GM23338 (cell line): ENCODE data around the gene ZNF282. TPM values are rescaled to one million over a fixed set of nuclear protein-coding genes. Genes with fewer than 3 reads are reported as not detected.

ENCODE experiments used
- ATAC-seq: fragments of 200-7000 bp; cut with Tn5 transposase; 3 replicates; pipeline ENCODE4 v1.9.1; 2020
- DNase-seq: peaks from one replicate; pipeline ENCODE4 v3.0.0-alpha.2; 2015; ENCODE audit warnings: low spot score
- H2AFZ ChIP-seq: fragments of 200-600 bp; sonication (generic); 2 replicates; pipeline ENCODE4 v1.8.0; 2016; ENCODE audit warnings: antibody characterized with exemption, mild to moderate bottlenecking, moderate library complexity
- H3F3A ChIP-seq: fragments of 200-600 bp; sonication (generic); replicated peaks from 2 replicates; pipeline ENCODE4 v1.8.0; 2017; ENCODE audit warnings: antibody characterized with exemption, mixed run types, low read depth
- H3K27ac ChIP-seq: fragments of 200-600 bp; sonication (generic); 2 replicates; pipeline ENCODE4 v1.6.1; 2016; ENCODE audit warnings: low read depth
- H3K27me3 ChIP-seq: fragments of 200-600 bp; sonication (generic); 2 replicates; pipeline ENCODE4 v1.8.0; 2016; ENCODE audit warnings: mild to moderate bottlenecking, mixed run types, moderate library complexity; ENCODE audit not compliant: insufficient read depth
- H3K36me3 ChIP-seq: fragments of 200-600 bp; sonication (generic); 2 replicates; pipeline ENCODE4 v1.8.0; 2016; ENCODE audit warnings: mild to moderate bottlenecking; ENCODE audit not compliant: insufficient read depth
- H3K4me1 ChIP-seq: fragments of 200-600 bp; sonication (generic); 2 replicates; pipeline ENCODE4 v1.8.0; 2016; ENCODE audit warnings: mild to moderate bottlenecking, moderate library complexity; ENCODE audit not compliant: insufficient read depth
- H3K4me2 ChIP-seq: fragments of 200-600 bp; sonication (generic); 2 replicates; pipeline ENCODE4 v1.7.1; 2017; ENCODE audit warnings: mixed run types
- H3K4me3 ChIP-seq: fragments of 200-600 bp; sonication (generic); 2 replicates; pipeline ENCODE4 v1.6.1; 2016; ENCODE audit warnings: mixed run types
- H3K79me2 ChIP-seq: fragments of 200-600 bp; sonication (generic); replicated peaks from 2 replicates; pipeline ENCODE4 v1.8.0; 2017; ENCODE audit warnings: mild to moderate bottlenecking; ENCODE audit not compliant: insufficient read depth
- H3K9me2 ChIP-seq: fragments of 200-600 bp; sonication (generic); 2 replicates; pipeline ENCODE4 v1.8.0; 2017; ENCODE audit not compliant: insufficient read depth
- H4K20me1 ChIP-seq: fragments of 200-600 bp; sonication (generic); replicated peaks from 2 replicates; pipeline ENCODE4 v1.8.0; 2017; ENCODE audit warnings: mild to moderate bottlenecking; ENCODE audit not compliant: insufficient read depth
- H3K27ac Mint-ChIP-seq: 2 replicates; pipeline ENCODE4 v1.8.0; 2020; ENCODE audit warnings: inconsistent platforms, mild to moderate bottlenecking, moderate library complexity, mixed read lengths
- H3K27me3 Mint-ChIP-seq: 3 replicates; pipeline ENCODE4 v1.8.0; 2022; ENCODE audit warnings: low read depth, mild to moderate bottlenecking, moderate library complexity, mixed read lengths, inconsistent platforms; ENCODE audit not compliant: insufficient read depth, poor library complexity
- H3K36me3 Mint-ChIP-seq: 3 replicates; pipeline ENCODE4 v1.8.0; 2021; ENCODE audit warnings: low read depth, mild to moderate bottlenecking, inconsistent platforms, moderate library complexity, mixed read lengths
- H3K4me1 Mint-ChIP-seq: 3 replicates; pipeline ENCODE4 v1.8.0; 2020; ENCODE audit warnings: mild to moderate bottlenecking, inconsistent platforms, mixed read lengths
- H3K4me3 Mint-ChIP-seq: 3 replicates; pipeline ENCODE4 v1.8.0; 2021; ENCODE audit warnings: moderate library complexity, mild to moderate bottlenecking, inconsistent platforms, mixed read lengths
- H3K9me3 Mint-ChIP-seq: 3 replicates; pipeline ENCODE4 v1.8.0; 2020; ENCODE audit warnings: moderate library complexity, mild to moderate bottlenecking, inconsistent platforms, mixed read lengths
- CTCF ChIP-seq, 2 experiments: fragments of 200-600 bp in 1 of 2; sonication (generic) in 1 of 2; conservative IDR thresholded peaks; 2 replicates each; pipeline versions ENCODE4 v1.5.1 to v1.6.1; 2016 to 2017; ENCODE audit warnings: antibody characterized with exemption in 2 of 2, low read depth in 2 of 2, mild to moderate bottlenecking in 2 of 2, moderate library complexity in 1 of 2
- EZH2 ChIP-seq: fragments of 200-600 bp; sonication (generic); IDR thresholded peaks from one replicate; pipeline ENCODE4 v1.8.0; 2017; ENCODE audit warnings: antibody characterized with exemption, mild to moderate bottlenecking, low read depth; ENCODE audit not compliant: unreplicated experiment
- EZH2phosphoT487 ChIP-seq: fragments of 200-600 bp; sonication (generic); IDR thresholded peaks from one replicate; pipeline ENCODE4 v1.8.1; 2018; ENCODE audit warnings: antibody characterized with exemption; ENCODE audit not compliant: unreplicated experiment
- JUNB ChIP-seq: IDR thresholded peaks from one replicate; pipeline ENCODE4 v1.6.1; 2016; ENCODE audit warnings: antibody characterized with exemption; ENCODE audit not compliant: unreplicated experiment
- NANOG ChIP-seq: IDR thresholded peaks from 2 replicates; pipeline ENCODE4 v1.6.1; 2016; ENCODE audit warnings: antibody characterized with exemption, borderline replicate concordance
- REST ChIP-seq: IDR thresholded peaks from one replicate; pipeline ENCODE4 v1.6.1; 2018; ENCODE audit warnings: antibody characterized with exemption; ENCODE audit not compliant: unreplicated experiment
- STAT1 ChIP-seq: IDR thresholded peaks from one replicate; pipeline ENCODE4 v1.6.1; 2016; ENCODE audit warnings: antibody characterized with exemption; ENCODE audit not compliant: unreplicated experiment
- ZNF114 ChIP-seq: fragments of 250-450 bp; sonication (Bioruptor Pico); IDR thresholded peaks from 2 replicates; pipeline ENCODE4 v1.5.0; 2020; ENCODE audit warnings: mild to moderate bottlenecking, moderate library complexity
- ZNF331 ChIP-seq: fragments of 250-450 bp; sonication (Bioruptor Pico); IDR thresholded peaks from 2 replicates; pipeline ENCODE4 v1.5.0; 2020; ENCODE audit warnings: low read depth, mild to moderate bottlenecking, moderate library complexity
- ZNF462 ChIP-seq: fragments of 250-450 bp; sonication (Bioruptor Pico); IDR thresholded peaks from 2 replicates; pipeline ENCODE4 v1.5.0; 2020; ENCODE audit warnings: mild to moderate bottlenecking, moderate library complexity
- polyA plus RNA-seq: library from polyadenylated mRNA; unstranded; fragments of >200 nt; fragmentation: Nextera tagmentation; extraction: Ambion mirVana; gene quantifications from 2 replicates; pipeline ENCODE4 v1.2.1, GENCODE V29; 2016
- total RNA-seq: library from RNA; depleted of rRNA; stranded (reverse); fragments of >200 nt; shearing (Covaris generic); gene quantifications from 2 replicates; pipeline ENCODE4 v1.2.3, GENCODE V29; 2014
- TF ChIP-seq, protein P1 (sequence below): IDR thresholded peaks from 2 replicates; pipeline ENCODE4 v1.6.1; 2016; ENCODE audit warnings: antibody characterized with exemption

The ZNF282 gene
- total and polyA plus RNA-seq, 2 experiments from 2014 or later: 7.2 to 36.3 TPM

DNA sequence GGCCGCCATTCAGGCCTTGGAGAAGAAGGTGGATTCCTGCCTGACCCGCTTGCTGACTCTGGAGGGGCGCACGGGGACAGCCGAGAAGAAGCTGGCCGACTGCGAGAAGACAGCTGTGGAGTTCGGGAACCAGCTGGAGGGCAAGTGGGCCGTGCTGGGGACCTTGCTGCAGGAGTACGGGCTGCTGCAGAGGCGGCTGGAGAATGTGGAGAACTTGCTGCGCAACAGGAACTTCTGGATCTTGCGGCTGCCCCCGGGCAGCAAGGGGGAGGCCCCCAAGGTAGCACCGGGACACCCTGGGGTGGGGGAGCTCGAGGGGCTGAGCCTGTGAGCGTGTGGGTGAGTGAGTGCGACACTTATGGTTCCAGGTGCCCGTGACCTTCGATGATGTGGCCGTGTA is 71.1 kb downstream of the ZNF282 start:
- ATAC-seq: no peak
- H3K4me2 ChIP-seq: no peak overlapping the region
- peaks cover 48% of the 10 kb centered on the region for H3K36me3 Mint-ChIP-seq
- no peak for DNase-seq
- H3K9me3 Mint-ChIP-seq: no peaks in the 10 kb centered on the region; the same call in 2 of the 3 replicates
- H3K27ac Mint-ChIP-seq: no peak overlapping the region
- H3K36me3 ChIP-seq: no peaks in the 10 kb centered on the region
- no peaks in the 10 kb centered on the region; the same call in 1 of the 2 replicates for H3K4me1 ChIP-seq
- peaks cover 3% of the 10 kb centered on the region; the same call in 1 of the 2 replicates for H3F3A ChIP-seq
- H3K27me3 Mint-ChIP-seq: peaks cover 9% of the 10 kb centered on the region
- H3K4me3 Mint-ChIP-seq: no peak overlapping the region
- H3K4me1 Mint-ChIP-seq: peaks cover 3% of the 10 kb centered on the region; the same call in 1 of the 3 replicates
- peaks cover 5% of the 10 kb centered on the region; the same call in 1 of the 2 replicates for H3K79me2 ChIP-seq
- H2AFZ ChIP-seq: no peak overlapping the region
- H3K4me3 ChIP-seq: no peak overlapping the region
- H3K27ac ChIP-seq: no peak overlapping the region
- no peaks in the 10 kb centered on the region for H4K20me1 ChIP-seq
- no peaks in the 10 kb centered on the region for H3K9me2 ChIP-seq
- H3K27me3 ChIP-seq: peaks cover 7% of the 10 kb centered on the region
- no peak for TF ChIP-seq ZNF114 (CRISPR knock-in tag)
- no peak for TF ChIP-seq STAT1
- TF ChIP-seq, protein P1, sequence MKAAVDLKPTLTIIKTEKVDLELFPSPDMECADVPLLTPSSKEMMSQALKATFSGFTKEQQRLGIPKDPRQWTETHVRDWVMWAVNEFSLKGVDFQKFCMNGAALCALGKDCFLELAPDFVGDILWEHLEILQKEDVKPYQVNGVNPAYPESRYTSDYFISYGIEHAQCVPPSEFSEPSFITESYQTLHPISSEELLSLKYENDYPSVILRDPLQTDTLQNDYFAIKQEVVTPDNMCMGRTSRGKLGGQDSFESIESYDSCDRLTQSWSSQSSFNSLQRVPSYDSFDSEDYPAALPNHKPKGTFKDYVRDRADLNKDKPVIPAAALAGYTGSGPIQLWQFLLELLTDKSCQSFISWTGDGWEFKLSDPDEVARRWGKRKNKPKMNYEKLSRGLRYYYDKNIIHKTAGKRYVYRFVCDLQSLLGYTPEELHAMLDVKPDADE: no peak
- TF ChIP-seq JUNB: no peak
- TF ChIP-seq ZNF462 (CRISPR knock-in tag): no peak
- no peak for TF ChIP-seq REST
- no peak for TF ChIP-seq EZH2phosphoT487
- TF ChIP-seq NANOG: no peak
- TF ChIP-seq CTCF (conservative IDR thresholded peaks at IDR 0.05; ENCODE audit: low read depth in 2 of 2): no peak
- TF ChIP-seq EZH2: no peak
- no peak for TF ChIP-seq ZNF331 (CRISPR knock-in tag)
